Cerebellar cortex (tissue), 1 donor: ENCODE results near the gene SIX2.

ENCODE experiments used
- DNase-seq: peaks from one replicate; pipeline ENCODE4 v3.0.0-alpha.2; 2015; ENCODE audit warnings: low spot score

SIX2 gene

GRCh38 chr2:45001869-45002385 lies 7.3 kb downstream of the SIX2 start:
- DNase-seq, result no peak

DNA sequence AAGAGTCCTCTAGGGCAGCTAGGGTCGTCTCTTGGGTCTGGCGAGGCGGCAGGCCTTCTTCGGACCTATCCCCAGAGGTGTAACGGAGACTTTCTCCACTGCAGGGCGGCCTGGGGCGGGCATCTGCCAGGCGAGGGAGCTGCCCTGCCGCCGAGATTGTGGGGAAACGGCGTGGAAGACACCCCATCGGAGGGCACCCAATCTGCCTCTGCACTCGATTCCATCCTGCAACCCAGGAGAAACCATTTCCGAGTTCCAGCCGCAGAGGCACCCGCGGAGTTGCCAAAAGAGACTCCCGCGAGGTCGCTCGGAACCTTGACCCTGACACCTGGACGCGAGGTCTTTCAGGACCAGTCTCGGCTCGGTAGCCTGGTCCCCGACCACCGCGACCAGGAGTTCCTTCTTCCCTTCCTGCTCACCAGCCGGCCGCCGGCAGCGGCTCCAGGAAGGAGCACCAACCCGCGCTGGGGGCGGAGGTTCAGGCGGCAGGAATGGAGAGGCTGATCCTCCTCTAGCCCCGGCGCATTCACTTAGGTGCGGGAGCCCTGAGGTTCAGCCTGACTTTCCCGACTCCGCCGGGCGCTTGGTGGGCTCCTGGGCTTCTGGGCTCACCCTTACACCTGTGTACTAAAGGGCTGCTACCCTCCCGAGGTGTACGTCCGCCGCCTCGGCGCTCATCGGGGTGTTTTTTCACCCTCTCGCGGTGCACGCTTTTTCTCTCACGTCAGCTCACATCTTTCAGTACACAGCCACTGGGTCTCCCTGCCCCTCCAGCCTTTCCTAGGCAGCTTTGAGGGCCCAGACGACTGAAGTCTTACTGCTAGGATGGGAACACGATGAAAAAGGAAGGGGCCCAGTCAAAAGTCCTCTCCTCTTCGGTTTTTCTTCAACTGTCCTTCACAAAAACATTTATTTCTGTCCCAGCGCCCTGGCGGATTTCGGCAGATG lies 8.1 kb downstream of the SIX2 start:
- DNase-seq, result no peak

GRCh38 chr2:45000341-45000901 lies 8.8 kb downstream of the SIX2 start:
- no peak for DNase-seq

GRCh38 chr2:44999540-44999939 lies 9.7 kb downstream of the SIX2 start:
- DNase-seq, result no peak

- DNase-seq, result no peak
Observed at GRCh38 chr2:44997963-44998362, 11.3 kb downstream of the SIX2 start.

DNA sequence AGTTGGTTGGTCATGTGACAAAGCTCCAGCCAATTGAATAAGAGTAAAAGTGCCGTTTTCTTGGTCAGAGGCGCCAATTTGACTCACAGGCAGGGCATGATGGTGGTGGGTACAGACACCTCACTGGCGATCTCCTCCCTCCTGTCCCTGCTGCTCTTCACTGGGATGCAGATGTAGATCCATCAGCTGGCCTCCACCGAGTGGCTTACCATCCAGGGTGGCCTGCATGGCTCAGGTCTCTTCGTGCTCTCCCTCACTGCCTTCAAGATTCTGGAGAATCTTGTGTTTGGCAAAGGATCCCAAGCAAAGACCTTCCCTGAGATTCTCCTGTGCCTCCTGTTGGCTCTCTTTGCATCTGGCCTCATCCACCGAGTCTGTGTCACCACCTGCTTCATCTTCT lies 12.9 kb downstream of the SIX2 start:
- no peak for DNase-seq

DNA sequence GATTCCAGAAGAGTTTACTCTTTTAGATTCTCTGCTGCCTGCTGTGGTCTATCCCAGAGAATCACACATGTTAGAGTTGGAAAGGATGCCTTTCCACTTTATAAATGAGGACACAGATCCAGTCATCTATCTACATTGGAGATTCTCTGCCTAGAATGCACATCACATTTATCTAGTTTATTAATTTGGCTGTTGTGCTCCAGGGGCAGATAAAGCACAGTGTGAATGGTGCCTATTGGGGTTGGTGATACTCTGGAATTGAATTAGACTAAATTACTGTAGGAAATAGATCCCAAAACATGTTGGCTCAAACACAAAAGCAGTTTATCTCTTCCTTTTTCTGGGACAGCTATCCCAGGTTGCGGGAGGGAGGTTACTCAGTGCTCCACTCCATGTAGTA lies 14.9 kb downstream of the SIX2 start:
- no peak for DNase-seq

DNA sequence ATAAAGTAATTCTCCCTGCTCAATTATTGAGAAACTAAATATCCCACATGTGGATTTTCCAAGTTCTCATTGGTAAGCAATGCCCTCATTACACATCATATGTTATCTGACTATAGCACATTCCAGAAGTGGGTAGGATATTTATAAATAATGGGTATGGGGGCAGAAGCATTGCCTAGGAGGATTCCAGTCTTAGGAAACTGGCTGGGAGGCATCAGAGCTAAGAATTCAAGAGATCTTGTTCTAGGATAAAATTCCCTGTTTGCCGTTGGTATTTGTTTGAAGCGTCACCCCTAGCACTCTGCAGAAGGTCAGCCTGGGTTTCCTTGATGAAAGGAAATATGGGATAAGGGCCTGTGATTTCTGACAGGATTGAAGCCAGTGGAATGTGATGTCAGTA lies 20.1 kb downstream of the SIX2 start:
- no peak for DNase-seq

DNA sequence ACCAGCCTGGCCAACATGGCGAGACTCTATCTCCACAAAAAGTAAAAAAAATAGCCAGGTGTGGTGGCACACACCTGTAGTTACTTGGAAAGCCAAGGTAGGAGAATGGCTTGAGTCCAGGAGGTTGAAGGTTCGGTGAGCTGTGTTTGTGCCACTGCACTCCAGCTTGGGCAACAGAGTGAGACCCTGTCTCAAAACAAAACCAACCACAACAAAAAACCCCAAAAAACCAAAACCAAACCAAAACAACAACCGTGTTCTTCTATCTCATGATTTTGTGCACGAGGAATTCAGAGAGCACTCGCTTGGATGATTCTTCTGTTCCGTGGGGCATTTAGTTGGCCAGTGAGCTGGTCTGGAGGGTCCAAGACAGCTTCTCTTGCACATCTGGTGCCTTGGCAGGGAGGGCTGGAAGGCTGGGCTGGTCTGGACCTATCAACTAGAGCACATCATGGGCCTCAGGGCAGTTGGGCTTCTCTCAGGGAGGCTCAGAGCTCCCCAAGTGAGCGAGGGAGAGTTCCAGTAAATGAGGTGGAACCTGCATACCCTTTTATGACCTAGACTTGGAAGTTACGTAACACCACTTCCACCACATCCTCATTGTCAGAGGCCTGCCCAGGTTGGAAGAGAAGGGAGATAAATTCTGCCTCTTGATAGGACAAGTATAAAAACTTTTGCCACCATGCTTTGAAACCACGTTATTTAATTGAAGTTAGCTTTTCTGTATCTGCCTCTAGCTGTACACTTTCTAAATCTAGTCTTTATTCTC lies 25.2 kb downstream of the SIX2 start:
- no peak for DNase-seq

- DNase-seq, result peak; percentile 69
Observed at GRCh38 chr2:44981714-44982108, 27.5 kb downstream of the SIX2 start.

GRCh38 chr2:44980751-44981713 lies 28.2 kb downstream of the SIX2 start:
- DNase-seq, result no peak

DNA sequence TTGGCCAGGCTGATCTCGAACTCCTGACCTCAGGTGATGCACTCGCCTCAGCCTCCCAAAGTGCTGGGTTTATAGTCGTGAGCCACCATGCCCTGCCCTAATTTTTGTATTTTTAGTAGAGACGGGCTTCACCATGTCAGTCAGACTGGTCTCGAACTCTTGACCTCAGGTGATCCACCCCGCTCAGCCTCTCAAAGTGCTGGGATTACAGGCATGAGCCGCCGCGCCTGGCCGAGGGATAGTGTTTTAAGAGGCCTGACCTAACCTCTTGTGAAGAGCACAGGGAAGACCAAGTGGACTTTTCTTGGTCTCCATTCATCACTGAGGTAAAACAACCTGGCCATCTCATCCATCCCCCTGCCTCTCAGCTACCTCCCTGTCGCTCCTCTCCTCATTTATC lies 29.7 kb downstream of the SIX2 start:
- DNase-seq, result no peak

GRCh38 chr2:44975571-44976450 lies 33.4 kb downstream of the SIX2 start:
- no peak for DNase-seq

DNA sequence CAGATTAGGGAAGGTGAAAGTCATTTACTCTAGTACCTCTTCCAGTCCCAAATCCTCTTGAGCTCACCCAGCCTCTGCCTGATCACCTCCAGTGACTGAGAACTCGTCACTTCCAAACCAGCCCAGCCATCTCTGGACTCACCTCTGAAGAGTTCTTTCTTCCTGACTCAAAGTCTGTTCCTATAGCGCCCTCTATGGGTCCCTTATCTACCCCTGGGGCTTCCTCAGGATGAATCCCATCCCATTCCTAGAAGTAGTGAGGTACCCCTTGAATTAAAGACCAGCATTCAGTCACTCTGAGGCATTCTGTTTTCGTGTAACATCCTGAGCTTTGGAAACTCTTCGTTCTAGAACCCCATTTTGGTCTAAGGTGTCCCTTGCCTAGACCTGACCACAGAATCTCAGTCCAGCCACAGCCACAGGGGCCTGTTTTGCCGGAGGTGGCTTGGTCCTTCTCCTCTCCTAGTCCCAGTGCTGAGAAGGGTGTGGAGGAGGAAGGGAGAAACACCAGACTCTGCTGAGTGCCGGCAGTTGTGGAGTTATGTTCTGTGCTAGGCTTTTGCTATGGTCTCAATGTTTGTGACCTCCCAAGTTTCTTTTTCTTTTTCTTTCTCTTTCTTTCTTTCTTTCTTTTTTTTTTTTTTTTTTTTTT lies 35.1 kb downstream of the SIX2 start:
- DNase-seq, result peak; percentile 47

DNA sequence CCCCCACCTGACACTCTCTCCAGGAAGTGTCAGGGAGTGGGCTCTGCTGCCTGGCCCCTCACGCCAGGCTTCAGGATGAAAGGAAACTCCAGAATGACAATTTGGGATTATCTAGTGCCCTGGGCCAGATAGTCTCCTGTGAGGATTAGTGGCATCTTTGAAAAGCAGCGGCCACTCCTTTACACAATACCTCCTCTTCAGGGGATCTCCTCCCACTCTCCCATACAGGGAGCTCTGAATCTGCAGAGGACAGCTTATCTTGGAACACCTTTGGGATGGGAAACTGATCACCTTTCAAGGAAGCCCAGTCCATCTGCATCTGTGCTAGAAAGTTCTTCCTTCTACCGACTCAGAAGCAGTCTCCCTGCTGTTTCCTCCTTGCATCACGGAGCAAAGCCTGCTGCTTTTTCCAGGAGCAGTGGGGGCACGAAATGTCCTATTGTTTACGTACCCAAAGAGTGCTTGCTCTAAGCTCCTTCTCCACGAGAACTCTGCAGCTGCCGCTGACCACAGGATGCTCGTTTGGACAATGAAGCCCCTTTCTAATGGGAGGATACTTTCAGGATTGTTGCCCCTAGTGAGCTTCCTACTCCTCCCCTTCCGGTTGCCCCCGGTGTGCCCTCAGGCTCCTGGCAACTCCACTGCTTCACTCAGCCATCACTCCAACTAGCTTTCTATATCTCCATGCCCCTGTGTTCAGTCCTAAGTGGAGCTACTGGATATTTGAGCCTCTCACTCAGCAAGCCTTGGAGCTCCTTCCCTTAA lies 36.3 kb downstream of the SIX2 start:
- DNase-seq, result no peak

DNA sequence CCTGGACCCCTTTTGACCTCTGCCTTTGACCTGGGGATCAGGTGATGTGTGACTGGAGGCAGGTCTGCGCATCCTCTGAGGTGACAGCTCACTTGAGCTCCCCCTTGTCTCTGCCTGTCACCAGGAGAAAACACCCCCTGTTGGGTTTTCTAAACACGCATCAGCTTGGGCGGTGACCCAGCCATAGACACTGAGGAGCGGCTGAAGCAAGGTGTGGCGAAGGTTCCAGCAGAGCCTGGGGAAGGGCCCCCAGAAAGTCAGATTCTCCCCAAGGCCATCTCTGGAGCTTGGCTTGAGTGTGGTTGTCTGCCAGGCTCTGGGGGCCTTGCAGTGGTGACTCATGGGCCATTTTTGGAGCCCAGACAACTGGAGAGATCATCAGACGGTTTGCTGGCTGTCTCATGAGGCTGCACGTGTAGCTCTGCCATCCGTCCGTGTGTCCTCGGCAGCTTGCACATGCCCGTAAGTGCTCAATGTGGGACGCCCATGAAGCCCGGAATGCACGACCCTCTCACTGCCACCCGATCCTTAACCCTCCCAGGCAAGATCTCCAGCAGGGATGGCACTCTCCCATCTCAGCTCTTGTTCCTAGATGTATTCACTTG lies 38.3 kb downstream of the SIX2 start:
- DNase-seq, result no peak

DNA sequence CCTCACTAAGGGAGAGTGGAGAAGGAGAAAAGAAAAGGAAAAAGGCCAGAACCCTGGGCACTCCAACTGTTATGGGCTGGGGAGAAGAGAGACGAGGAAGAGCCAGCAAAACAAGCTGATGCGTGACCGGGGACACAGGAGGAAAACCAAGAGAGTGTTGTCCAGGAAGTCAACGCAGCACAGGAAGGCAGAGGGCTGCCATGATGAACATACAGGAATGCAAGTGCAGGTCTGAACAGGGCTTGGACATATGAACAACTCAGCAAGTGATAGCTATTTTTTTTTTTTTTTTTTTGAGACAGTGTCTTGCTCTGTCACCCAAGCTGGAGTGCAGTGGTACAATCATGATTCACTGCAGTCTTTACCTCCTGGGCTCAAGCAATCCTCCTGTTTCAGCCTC lies 39.3 kb downstream of the SIX2 start:
- DNase-seq, result no peak

GRCh38 chr2:44967727-44968432 lies 41.4 kb downstream of the SIX2 start:
- DNase-seq, result no peak
